ENCODE measurements around the gene ZBTB45. TPM values are rescaled to one million over a fixed set of nuclear protein-coding genes. Genes with fewer than 3 reads are reported as not detected.
A peak's percentile ranks its signal among the peaks of the same experiment; 100 is the strongest.

Gene ZBTB45
- polyA plus RNA-seq, 1 donor from 2014 or later: 6.8 TPM

DNA sequence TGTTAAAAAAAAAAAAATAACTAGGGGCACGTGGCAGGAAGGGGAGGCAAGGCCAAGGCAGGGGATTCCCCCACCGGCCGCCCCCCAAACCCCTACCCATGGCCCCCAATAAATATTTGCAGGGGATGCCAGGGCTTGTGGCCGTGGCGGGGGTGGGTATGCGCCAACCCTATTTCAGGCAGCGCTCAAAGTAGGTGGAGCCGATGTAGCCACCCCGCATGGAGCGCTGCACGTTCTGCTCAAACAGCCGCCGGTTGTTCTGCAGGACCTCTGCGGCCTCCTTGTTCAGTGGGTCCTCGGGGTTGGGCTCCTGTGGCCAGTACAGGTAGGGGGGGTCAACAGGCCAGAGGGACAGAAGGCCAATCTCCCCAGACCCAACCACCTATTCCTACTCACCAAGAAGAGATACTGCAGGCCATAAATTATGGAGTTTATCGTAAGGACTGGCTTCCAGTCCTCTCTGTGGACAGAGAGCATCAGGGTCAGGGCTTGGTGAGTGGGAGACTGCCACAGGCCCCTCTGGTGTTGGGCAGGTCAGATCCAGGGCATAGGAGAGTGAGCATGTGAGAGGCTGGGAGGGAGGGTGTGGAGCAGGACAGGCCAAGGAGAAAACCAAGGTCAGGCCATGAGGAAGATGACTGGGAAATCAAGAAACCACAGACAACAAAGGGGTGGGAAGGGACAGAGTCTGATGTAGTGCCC is 36.5 kb upstream of the ZBTB45 start (continued):
- TF ChIP-seq, protein P1, sequence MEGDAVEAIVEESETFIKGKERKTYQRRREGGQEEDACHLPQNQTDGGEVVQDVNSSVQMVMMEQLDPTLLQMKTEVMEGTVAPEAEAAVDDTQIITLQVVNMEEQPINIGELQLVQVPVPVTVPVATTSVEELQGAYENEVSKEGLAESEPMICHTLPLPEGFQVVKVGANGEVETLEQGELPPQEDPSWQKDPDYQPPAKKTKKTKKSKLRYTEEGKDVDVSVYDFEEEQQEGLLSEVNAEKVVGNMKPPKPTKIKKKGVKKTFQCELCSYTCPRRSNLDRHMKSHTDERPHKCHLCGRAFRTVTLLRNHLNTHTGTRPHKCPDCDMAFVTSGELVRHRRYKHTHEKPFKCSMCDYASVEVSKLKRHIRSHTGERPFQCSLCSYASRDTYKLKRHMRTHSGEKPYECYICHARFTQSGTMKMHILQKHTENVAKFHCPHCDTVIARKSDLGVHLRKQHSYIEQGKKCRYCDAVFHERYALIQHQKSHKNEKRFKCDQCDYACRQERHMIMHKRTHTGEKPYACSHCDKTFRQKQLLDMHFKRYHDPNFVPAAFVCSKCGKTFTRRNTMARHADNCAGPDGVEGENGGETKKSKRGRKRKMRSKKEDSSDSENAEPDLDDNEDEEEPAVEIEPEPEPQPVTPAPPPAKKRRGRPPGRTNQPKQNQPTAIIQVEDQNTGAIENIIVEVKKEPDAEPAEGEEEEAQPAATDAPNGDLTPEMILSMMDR (IDR thresholded peaks at IDR 0.05; ENCODE audit: poor library complexity, severe bottlenecking): no peak
- TF ChIP-seq POLR2AphosphoS5 (IDR thresholded peaks at IDR 0.05): no peak
- TF ChIP-seq RAD21 (conservative IDR thresholded peaks at IDR 0.05): no peak

- Histone ChIP-seq H3K4me2 (ENCODE audit: low read length) (peak overlapping the region; percentile 73), H3K36me3 (ENCODE audit: insufficient read depth, low read length) (peaks cover 3% of the 10 kb centered on the region), H3K79me2 (replicated peaks; ENCODE audit: insufficient read depth, low read length) (peaks cover 19% of the 10 kb centered on the region), H3K27me3 (ENCODE audit: insufficient read depth, low read depth, low read length) (no peaks in the 10 kb centered on the region), H3F3A (ENCODE audit: insufficient read depth, low read length, poor library complexity, severe bottlenecking) (peaks cover 16% of the 10 kb centered on the region), H3K9me2 (ENCODE audit: insufficient read depth, low read length) (no peaks in the 10 kb centered on the region), H3K27ac (ENCODE audit: low read length) (peak overlapping the region; percentile 91), H3K9me3 (ENCODE audit: low read length) (no peaks in the 10 kb centered on the region), H3K9ac (ENCODE audit: low read length) (peak overlapping the region; percentile 87), H3K4me3 (ENCODE audit: low read length) (peak overlapping the region; percentile 89), H4K20me1 (ENCODE audit: insufficient read depth) (peaks cover 6% of the 10 kb centered on the region), H2AFZ (ENCODE audit: low read depth, low read length) (peak overlapping the region; percentile 66)
- no peak for TF ChIP-seq EZH2 (IDR thresholded peaks at IDR 0.05; ENCODE audit: borderline replicate concordance, insufficient read depth, low read length, poor library complexity, severe bottlenecking)
- no peak for TF ChIP-seq RAD21 (conservative IDR thresholded peaks at IDR 0.05)
- TF ChIP-seq POLR2AphosphoS5 (IDR thresholded peaks at IDR 0.05): no peak
- no peak for TF ChIP-seq TAF1 (IDR thresholded peaks at IDR 0.05; ENCODE audit: low read depth)
- no peak for TF ChIP-seq SMC3 (conservative IDR thresholded peaks at IDR 0.05; ENCODE audit: poor library complexity)
- TF ChIP-seq, protein P1 (IDR thresholded peaks at IDR 0.05; ENCODE audit: poor library complexity, severe bottlenecking): no peak
These were observed 35.8 kb upstream of the ZBTB45 start for GRCh38 chr19:58555369-58555885.

- H3K9ac ChIP-seq (ENCODE audit: low read length): peak within 1 kb of the TSS; percentile 87
- peak within 1 kb of the TSS; percentile 91 for H3K27ac ChIP-seq (ENCODE audit: low read length)
- peak within 1 kb of the TSS; percentile 89 for H3K4me3 ChIP-seq (ENCODE audit: low read length)
- no peaks in the 10 kb centered on the region for H3K27me3 ChIP-seq (ENCODE audit: insufficient read depth, low read depth, low read length)
- H3K9me2 ChIP-seq (ENCODE audit: insufficient read depth, low read length): no peaks in the 10 kb centered on the region
- peaks cover 11% of the 10 kb centered on the region for H3F3A ChIP-seq (ENCODE audit: insufficient read depth, low read length, poor library complexity, severe bottlenecking)
- H3K79me2 ChIP-seq (replicated peaks; ENCODE audit: insufficient read depth, low read length): peaks cover 19% of the 10 kb centered on the region
- H4K20me1 ChIP-seq (ENCODE audit: insufficient read depth): peaks cover 6% of the 10 kb centered on the region
- H3K9me3 ChIP-seq (ENCODE audit: low read length): no peaks in the 10 kb centered on the region
- H3K4me2 ChIP-seq (ENCODE audit: low read length): peak within 1 kb of the TSS; percentile 86
- TF ChIP-seq POLR2AphosphoS5 (IDR thresholded peaks at IDR 0.05): peak; percentile 89
- peak; percentile 51 for TF ChIP-seq EP300 (conservative IDR thresholded peaks at IDR 0.05; ENCODE audit: poor library complexity, severe bottlenecking)
- no peak for TF ChIP-seq EZH2 (IDR thresholded peaks at IDR 0.05; ENCODE audit: borderline replicate concordance, insufficient read depth, low read length, poor library complexity, severe bottlenecking)
- peak; percentile 13 for TF ChIP-seq RAD21 (conservative IDR thresholded peaks at IDR 0.05)
- peak; percentile 16 for TF ChIP-seq TAF1 (IDR thresholded peaks at IDR 0.05; ENCODE audit: low read depth)
- TF ChIP-seq MXI1 (conservative IDR thresholded peaks at IDR 0.05; ENCODE audit: poor library complexity, severe bottlenecking): peak; percentile 74
- H2AFZ ChIP-seq (ENCODE audit: low read depth, low read length): peak within 1 kb of the TSS; percentile 66
- peaks cover 3% of the 10 kb centered on the region for H3K36me3 ChIP-seq (ENCODE audit: insufficient read depth, low read length)
These were observed 35.1 kb upstream of the ZBTB45 start, which contains the start of gene CHMP2A for GRCh38 chr19:58554494-58555368. Gene CHMP2A (minus strand): TSS chr19:58555105. CDS start chr19:58554212, 893 bp downstream.

Data from neural cell (in vitro differentiated cells).